Stimulated activated naive CD8-positive, alpha-beta T cell treated with anti-CD3 and anti-CD28 coated beads, Interleukin-15, amount 100 ng/mL, for 72 hours (primary cell): Measurements from ENCODE around the gene DENND4A.
"Not testable (repeated sequence)": the region's sequence is repeated elsewhere in the genome, so short reads cannot be mapped to it uniquely, and the experiment has no call there.

ENCODE experiments used
- ATAC-seq: fragments of 150-1000 bp; cut with Tn5 transposase; 2 replicates; pipeline ENCODE4 v1.10.0; 2021; ENCODE audit warnings: mild to moderate bottlenecking, moderate library complexity
- DNase-seq, 2 donors: peaks; one replicate each; pipeline ENCODE4 v3.0.0; 2021 to 2022
- H3K27ac Mint-ChIP-seq, 2 donors: one replicate each; pipeline ENCODE4 v1.8.0; 2022; ENCODE audit warnings: mild to moderate bottlenecking in 2 of 2, mixed read lengths in 2 of 2, moderate library complexity in 2 of 2
- H3K27me3 Mint-ChIP-seq: one replicate; pipeline ENCODE4 v1.8.0; 2022; ENCODE audit warnings: mixed read lengths
- H3K4me1 Mint-ChIP-seq: one replicate; pipeline ENCODE4 v1.8.0; 2022; ENCODE audit warnings: mild to moderate bottlenecking, mixed read lengths
- H3K4me3 Mint-ChIP-seq, 2 donors: one replicate each; pipeline ENCODE4 v1.8.0; 2022; ENCODE audit warnings: mild to moderate bottlenecking in 2 of 2, mixed read lengths in 2 of 2, moderate library complexity in 1 of 2
- H3K9me3 Mint-ChIP-seq, 2 donors: one replicate each; pipeline ENCODE4 v1.8.0; 2022; ENCODE audit warnings: mixed read lengths in 2 of 2

The DENND4A gene

DNA sequence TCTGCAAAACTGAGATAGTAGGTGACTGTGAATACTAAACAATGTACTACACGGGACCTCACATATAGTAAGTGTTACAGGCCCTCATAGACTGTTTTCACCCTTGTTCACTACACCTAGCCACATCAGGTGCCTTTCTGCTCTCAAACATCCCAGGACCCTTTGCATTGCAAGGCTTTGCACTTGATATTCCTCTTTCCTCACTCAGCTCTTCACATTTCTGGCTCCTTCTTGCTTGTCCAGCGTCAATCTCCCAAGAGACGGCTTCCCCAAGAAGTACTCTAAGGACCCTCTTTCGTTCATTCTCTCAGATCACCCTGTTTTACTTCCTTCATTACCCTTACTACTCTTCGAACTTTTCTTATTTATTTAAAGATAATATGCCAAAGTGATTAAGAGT lies 10.0 kb downstream of the DENND4A start:
- Mint-ChIP-seq H3K4me1 (peaks cover 27% of the 10 kb centered on the region), H3K27ac (no peak overlapping the region), H3K9me3 (no peaks in the 10 kb centered on the region), H3K27me3 (no peaks in the 10 kb centered on the region), H3K4me3 (no peak overlapping the region)
- ATAC-seq (no peak), DNase-seq (no peak)

- H3K4me3 Mint-ChIP-seq, H3K27ac Mint-ChIP-seq, H3K27me3 Mint-ChIP-seq, DNase-seq, H3K9me3 Mint-ChIP-seq, ATAC-seq: not testable (repeated sequence)
- peaks cover 42% of the 10 kb centered on the region for H3K4me1 Mint-ChIP-seq
Measured at GRCh38 chr15:65778701-65779100, 13.4 kb downstream of the DENND4A start.

DNA sequence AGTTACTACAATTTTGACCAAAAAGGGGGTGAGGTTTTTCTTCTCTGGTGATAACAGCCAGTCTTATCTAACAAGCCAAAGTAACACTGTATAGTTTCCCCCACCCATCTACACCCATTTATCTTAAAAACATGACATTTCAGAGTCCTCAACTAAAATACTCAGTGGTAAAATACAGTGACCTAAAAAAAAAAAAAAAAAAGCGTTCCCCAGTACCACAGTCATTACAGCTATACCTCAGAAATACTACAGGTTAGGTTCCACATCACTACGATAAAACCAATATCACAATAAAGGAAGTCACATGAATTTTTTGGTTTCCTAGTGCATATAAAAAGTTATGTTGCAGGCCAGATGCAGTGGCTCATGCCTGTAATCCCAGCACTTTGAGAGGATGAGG lies 13.8 kb downstream of the DENND4A start:
- peaks cover 42% of the 10 kb centered on the region for H3K4me1 Mint-ChIP-seq
- no peak for DNase-seq
- H3K4me3 Mint-ChIP-seq: no peak overlapping the region

DNA sequence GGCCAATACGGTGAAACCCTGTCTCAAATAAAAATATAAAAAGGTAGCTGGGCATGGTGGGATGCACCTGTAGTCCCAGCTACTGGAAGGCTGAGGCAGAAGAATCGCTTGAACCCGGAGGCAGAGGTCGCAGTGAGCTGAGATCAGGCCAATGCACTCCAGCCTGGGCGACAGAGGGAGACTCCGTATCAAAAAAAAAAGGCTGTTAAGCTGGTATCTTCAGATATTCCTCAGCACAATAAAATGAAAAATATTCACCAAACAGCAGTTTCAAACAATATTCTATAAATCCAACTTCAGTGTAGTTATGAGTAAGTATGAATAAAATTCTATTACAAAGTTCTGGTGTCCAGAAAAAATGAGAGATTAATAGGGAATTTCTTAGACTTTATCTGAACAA lies 14.2 kb downstream of the DENND4A start:
- H3K4me1 Mint-ChIP-seq: peaks cover 42% of the 10 kb centered on the region
- DNase-seq: no peak
- no peaks in the 10 kb centered on the region for H3K27me3 Mint-ChIP-seq
- ATAC-seq: no peak
- no peak overlapping the region for H3K4me3 Mint-ChIP-seq
- no peaks in the 10 kb centered on the region for H3K9me3 Mint-ChIP-seq
- H3K27ac Mint-ChIP-seq: no peak overlapping the region

More for the DNA sequence above, 13.8 kb downstream of the DENND4A start:
- Mint-ChIP-seq H3K9me3 (no peaks in the 10 kb centered on the region), H3K27ac (no peak overlapping the region), H3K27me3 (no peaks in the 10 kb centered on the region)
- ATAC-seq: peak; percentile 75

DNA sequence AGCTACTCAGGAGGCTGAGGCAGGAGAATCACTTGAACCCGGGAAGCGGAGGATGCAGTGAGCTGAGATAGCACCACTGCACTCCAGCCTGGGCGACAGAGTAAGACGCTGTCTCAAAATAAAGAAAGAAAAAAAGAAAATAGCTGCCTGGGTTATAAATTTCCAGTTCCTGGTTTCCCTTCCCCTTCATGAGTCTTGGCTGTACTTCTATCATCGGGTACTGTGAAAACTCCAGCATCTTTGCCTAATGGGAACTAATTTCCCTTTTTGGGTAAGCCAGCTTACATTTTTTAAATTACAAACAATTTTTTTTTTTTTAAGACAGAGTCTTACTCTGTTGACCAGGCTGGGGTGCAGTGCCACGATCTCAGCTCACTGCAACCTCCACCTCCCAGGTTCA lies 15.0 kb downstream of the DENND4A start:
- no peaks in the 10 kb centered on the region for H3K9me3 Mint-ChIP-seq
- H3K27me3 Mint-ChIP-seq: no peaks in the 10 kb centered on the region
- ATAC-seq (no peak), DNase-seq (no peak)
- H3K4me3 Mint-ChIP-seq: no peak overlapping the region
- H3K4me1 Mint-ChIP-seq: peaks cover 46% of the 10 kb centered on the region
- no peak overlapping the region for H3K27ac Mint-ChIP-seq

GRCh38 chr15:65773386-65774111 lies 18.5 kb downstream of the DENND4A start:
- H3K9me3 Mint-ChIP-seq: no peaks in the 10 kb centered on the region

DNA sequence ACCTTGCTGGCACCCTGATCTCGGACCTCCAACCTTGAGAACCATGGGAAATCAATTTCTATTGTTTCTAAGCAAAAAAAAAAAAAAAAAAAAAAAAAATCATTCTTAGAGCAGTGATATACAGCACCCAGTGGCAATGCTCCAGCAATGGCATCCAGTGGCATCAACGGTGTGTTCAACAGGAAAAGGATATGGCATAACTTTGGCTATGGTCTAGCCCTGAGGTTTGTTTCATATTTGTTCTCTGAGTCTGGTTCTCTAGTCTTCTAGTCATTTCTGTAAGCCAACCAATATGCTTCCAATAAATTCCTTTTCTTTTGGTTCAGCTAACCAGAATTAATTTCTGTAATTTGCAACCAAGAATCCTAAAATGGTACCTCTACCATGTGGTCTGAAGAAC lies 19.2 kb downstream of the DENND4A start:
- ATAC-seq: peak; percentile 85
- no peaks in the 10 kb centered on the region for H3K27me3 Mint-ChIP-seq
- no peak for DNase-seq
- H3K9me3 Mint-ChIP-seq: no peaks in the 10 kb centered on the region
- H3K4me1 Mint-ChIP-seq: peaks cover 55% of the 10 kb centered on the region
- peak overlapping the region in 1 of 2 donors; percentile 64 for H3K27ac Mint-ChIP-seq
- H3K4me3 Mint-ChIP-seq: peak overlapping the region in 1 of 2 donors; percentile 42

More at GRCh38 chr15:65773386-65774111, 18.5 kb downstream of the DENND4A start:
- Mint-ChIP-seq H3K4me1 (peaks cover 55% of the 10 kb centered on the region), H3K4me3 (peak overlapping the region; percentile 27 to 42), H3K27ac (peak overlapping the region in 1 of 2 donors; percentile 64), H3K27me3 (no peaks in the 10 kb centered on the region)
- ATAC-seq: peak; percentile 86
- DNase-seq: peak in 1 of 2 donors; percentile 29

DNA sequence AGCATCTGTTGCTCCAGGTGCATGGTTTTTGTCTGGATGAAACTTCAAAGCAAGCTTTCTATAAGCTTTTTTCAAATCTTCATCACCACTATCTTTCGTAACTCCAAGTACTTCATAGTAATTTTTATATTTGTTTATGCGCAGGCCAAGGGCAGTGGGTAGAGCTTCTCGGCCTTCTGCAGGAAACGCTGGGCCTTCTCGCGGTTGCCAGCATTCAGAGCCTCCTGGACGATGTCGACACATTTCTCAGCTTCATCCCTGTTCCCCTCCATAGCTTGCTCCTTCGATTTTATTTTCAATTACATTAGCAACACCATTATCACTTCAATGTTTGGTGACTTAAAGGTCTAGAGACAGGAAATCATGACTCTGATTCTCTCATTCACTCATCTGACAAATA lies 20.2 kb downstream of the DENND4A start:
- Mint-ChIP-seq H3K4me3 (no peak overlapping the region), H3K4me1 (peaks cover 65% of the 10 kb centered on the region), H3K9me3 (no peaks in the 10 kb centered on the region), H3K27ac (peak overlapping the region in 1 of 2 donors; percentile 50), H3K27me3 (no peaks in the 10 kb centered on the region)
- no peak for DNase-seq
- ATAC-seq: no peak

DNA sequence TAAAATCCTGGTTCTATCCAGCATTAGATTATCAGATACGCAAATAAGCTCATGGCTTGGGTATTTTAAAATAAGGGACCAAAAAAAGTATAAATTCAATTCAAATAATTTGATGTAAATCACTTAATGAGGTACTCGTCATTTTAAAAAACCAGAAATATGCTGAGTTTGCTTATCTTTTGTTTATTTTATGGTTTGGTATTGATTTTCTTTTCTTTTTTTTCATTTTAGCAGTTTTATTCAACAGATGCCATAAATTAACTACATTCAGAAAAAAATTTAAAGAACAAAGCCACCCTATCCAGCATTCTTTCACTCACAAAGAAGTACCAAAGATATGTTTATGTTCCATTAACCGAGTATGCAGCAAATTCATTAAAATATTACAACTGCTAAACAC lies 22.6 kb downstream of the DENND4A start:
- peaks cover 63% of the 10 kb centered on the region for H3K4me1 Mint-ChIP-seq
- H3K27ac Mint-ChIP-seq: no peak overlapping the region

DNA sequence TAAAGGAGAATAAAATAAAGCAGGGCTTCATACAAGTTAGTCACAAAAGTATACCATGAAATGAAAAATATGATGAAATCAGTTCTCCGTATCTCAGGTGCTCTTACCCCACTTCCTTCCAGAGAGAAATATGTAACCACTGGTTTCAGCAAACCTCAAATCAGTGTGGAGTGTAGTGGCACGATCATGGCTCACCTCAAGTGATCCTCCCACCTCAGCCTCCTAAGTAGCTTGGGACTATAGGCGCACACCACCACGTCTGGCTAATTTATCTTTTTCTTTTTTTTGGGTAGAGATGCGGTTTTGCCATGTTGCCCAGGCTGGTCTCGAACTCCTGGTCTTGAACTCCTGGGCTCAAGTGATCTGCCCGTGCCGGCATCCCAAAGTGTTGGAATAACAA lies 24.2 kb downstream of the DENND4A start:
- peaks cover 58% of the 10 kb centered on the region for H3K4me1 Mint-ChIP-seq
- peak in 1 of 2 donors; percentile 53 for DNase-seq
- peak overlapping the region in 1 of 2 donors; percentile 13 for H3K27ac Mint-ChIP-seq
- peak; percentile 99 for ATAC-seq
- H3K4me3 Mint-ChIP-seq: peak overlapping the region in 1 of 2 donors; percentile 35
- no peaks in the 10 kb centered on the region for H3K9me3 Mint-ChIP-seq
- H3K27me3 Mint-ChIP-seq: no peaks in the 10 kb centered on the region

More for the DNA sequence above, 22.6 kb downstream of the DENND4A start:
- DNase-seq (no peak), ATAC-seq (no peak)
- Mint-ChIP-seq H3K4me3 (no peak overlapping the region), H3K9me3 (no peaks in the 10 kb centered on the region), H3K27me3 (no peaks in the 10 kb centered on the region)

- DNase-seq (no peak), ATAC-seq (no peak)
- H3K27ac Mint-ChIP-seq: peak overlapping the region; percentile 13 to 50
- H3K27me3 Mint-ChIP-seq: no peaks in the 10 kb centered on the region
- H3K9me3 Mint-ChIP-seq: no peaks in the 10 kb centered on the region
- peaks cover 60% of the 10 kb centered on the region for H3K4me1 Mint-ChIP-seq
- H3K4me3 Mint-ChIP-seq: no peak overlapping the region
Measured at GRCh38 chr15:65767264-65767595, 24.9 kb downstream of the DENND4A start.

- H3K4me3 Mint-ChIP-seq: no peak overlapping the region
- no peaks in the 10 kb centered on the region for H3K27me3 Mint-ChIP-seq
- H3K4me1 Mint-ChIP-seq: peaks cover 60% of the 10 kb centered on the region
- ATAC-seq: no peak
- no peak for DNase-seq
- no peaks in the 10 kb centered on the region for H3K9me3 Mint-ChIP-seq
- no peak overlapping the region for H3K27ac Mint-ChIP-seq
Measured at GRCh38 chr15:65766422-65767263, 25.4 kb downstream of the DENND4A start.

DNA sequence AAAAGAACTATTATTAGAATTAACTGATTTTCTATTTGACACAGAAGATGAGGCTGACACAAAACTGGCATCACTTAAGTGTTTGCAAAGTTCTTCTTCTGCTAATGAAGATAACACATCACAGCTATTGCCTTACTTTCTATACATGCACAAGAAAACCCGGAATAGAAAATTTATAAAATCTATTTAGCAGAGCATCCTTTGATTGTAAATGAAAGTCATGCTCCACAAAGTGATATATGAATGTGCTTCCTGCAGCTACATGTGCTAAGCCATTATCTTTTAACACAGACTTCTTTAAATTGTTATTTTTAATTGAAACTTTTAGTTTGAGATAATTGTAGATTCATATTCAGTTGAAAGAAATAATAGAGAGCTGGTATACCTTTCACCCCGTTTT lies 27.0 kb downstream of the DENND4A start:
- Mint-ChIP-seq H3K9me3 (no peaks in the 10 kb centered on the region), H3K4me3 (no peak overlapping the region), H3K4me1 (peaks cover 60% of the 10 kb centered on the region), H3K27ac (no peak overlapping the region), H3K27me3 (no peaks in the 10 kb centered on the region)
- DNase-seq (no peak), ATAC-seq (no peak)

GRCh38 chr15:65762914-65763787 lies 28.9 kb downstream of the DENND4A start:
- H3K27ac Mint-ChIP-seq: peak overlapping the region in 1 of 2 donors; percentile 54
- DNase-seq (no peak), ATAC-seq (no peak)
- H3K4me3 Mint-ChIP-seq: peak overlapping the region in 1 of 2 donors; percentile 5
- no peaks in the 10 kb centered on the region for H3K9me3 Mint-ChIP-seq
- H3K4me1 Mint-ChIP-seq: peaks cover 56% of the 10 kb centered on the region
- no peaks in the 10 kb centered on the region for H3K27me3 Mint-ChIP-seq

- Mint-ChIP-seq H3K4me3 (peak overlapping the region in 1 of 2 donors; percentile 12), H3K27ac (no peak overlapping the region), H3K27me3 (no peaks in the 10 kb centered on the region), H3K9me3 (no peaks in the 10 kb centered on the region), H3K4me1 (peaks cover 52% of the 10 kb centered on the region)
- ATAC-seq (no peak), DNase-seq (no peak)
Measured at GRCh38 chr15:65762399-65762798, 29.7 kb downstream of the DENND4A start.
